Measurements from ENCODE around the gene SRL. TPM values are rescaled to one million over a fixed set of nuclear protein-coding genes. Genes with fewer than 3 reads are reported as not detected.

SRL gene
- total and polyA plus RNA-seq, 2 of the 4 experiments (the other 2 are of a cell fraction), result under 0.01 to 0.14 TPM

- no peak for TF ChIP-seq BHLHE40 (IDR thresholded peaks at IDR 0.05; ENCODE audit: low read depth, low read length)
Observed at GRCh38 chr16:4217204-4218131, 24.4 kb downstream of the SRL start (continued).

- Histone ChIP-seq H3K9me3 (ENCODE audit: control insufficient read depth, insufficient read depth, low read length) (peaks cover 1% of the 10 kb centered on the region; the same call in 1 of the 2 replicates), H4K91ac (ENCODE audit: insufficient read depth, low read depth, low read length) (no peak overlapping the region; the same call in 1 of the 2 replicates), H4K8ac (ENCODE audit: low read depth in 2 of 2, low read length in 2 of 2) (peak overlapping the region in 1 of 2 experiments; percentile 68; a peak in 2 of 4 replicates), H4K5ac (ENCODE audit: low read depth, low read length) (0 out of 2 replicates have a peak overlapping the region, but pooled peaks have one; percentile 43), H2BK120ac (ENCODE audit: low read depth, low read length) (peak overlapping the region; percentile 45; the same call in 1 of the 2 replicates), H3K9me1 (ENCODE audit: insufficient read depth, low read length) (peaks cover 17% of the 10 kb centered on the region), H2BK20ac (ENCODE audit: low read depth, low read length) (no peak overlapping the region), H3K4me3 (ENCODE audit: insufficient read depth, low read depth, low read length) (no peak overlapping the region), H4K20me1 (ENCODE audit: insufficient read depth, low read length) (no peaks in the 10 kb centered on the region), H3K4ac (ENCODE audit: low read depth, low read length) (no peak overlapping the region), H3K27me3 (ENCODE audit: control insufficient read depth, insufficient read depth, low read length) (no peaks in the 10 kb centered on the region), H3K4me1 (ENCODE audit: control insufficient read depth, insufficient read depth, low read length) (peaks cover 30% of the 10 kb centered on the region), H2AFZ (replicated peaks; ENCODE audit: low read length, poor library complexity) (peak overlapping the region; percentile 78), H3K36me3 (ENCODE audit: control insufficient read depth, insufficient read depth, low read length) (no peaks in the 10 kb centered on the region), H3K56ac (ENCODE audit: extremely low read depth, insufficient read depth, low read length) (no peak overlapping the region), H3K14ac (replicated peaks; ENCODE audit: low read depth, low read length) (no peak overlapping the region), H3K23ac (ENCODE audit: low read depth, low read length) (no peak overlapping the region), H2AK5ac (ENCODE audit: low read depth, low read length) (peak overlapping the region; percentile 82), H3K27ac (ENCODE audit: insufficient read depth, low read length) (no peak overlapping the region), H2BK15ac (ENCODE audit: low read depth, low read length) (peak overlapping the region; percentile 50; the same call in 1 of the 3 replicates), H3K4me2 (ENCODE audit: low read depth, low read length) (no peak overlapping the region), H2AK9ac (replicated peaks; ENCODE audit: low read depth, low read length, poor library complexity) (peak overlapping the region; percentile 31), H3K18ac (ENCODE audit: low read depth, low read length) (peak overlapping the region; percentile 15; the same call in 1 of the 2 replicates), H3K79me1 (ENCODE audit: low read depth in 1 of 2, low read length in 2 of 2) (peaks cover 0 to 7% of the 10 kb centered on the region in 2 experiments; a peak in 2 of 4 replicates), H3K9ac (ENCODE audit: low read depth, low read length) (no peak overlapping the region), H2BK5ac (ENCODE audit: low read depth, low read length, poor library complexity, severe bottlenecking) (no peak overlapping the region)
- TF ChIP-seq POLR2A (IDR thresholded peaks at IDR 0.05; ENCODE audit: low read depth, low read length), result no peak
- TF ChIP-seq ELK1 (IDR thresholded peaks at IDR 0.05; ENCODE audit: borderline replicate concordance, low read depth, low read length), result no peak
- no peak for TF ChIP-seq MXI1 (IDR thresholded peaks at IDR 0.05; ENCODE audit: borderline replicate concordance, low read depth, low read length)
- intact Hi-C loops (cut with micrococcal nuclease) (no loop called here), in situ Hi-C loops (cut with MboI; ENCODE audit: low sequenced_read_pairs) (no loop called here), dilution Hi-C loops (cut with HindIII; ENCODE audit: low sequenced_read_pairs, unreplicated experiment) (no loop called here)
- ChIA-PET POLR2A (ENCODE audit: unreplicated experiment) (no interaction called here), CTCF (no interaction called here)
- BruUV-seq (replicated peaks), result no TSS peak
- ATAC-seq (ENCODE audit: low read depth), result no peak
- WGBS, 2 experiments (ENCODE audit: extremely low coverage in 2 of 2, insufficient read length in 1 of 2), result no CpG with 5 or more reads among the region's 5 CpGs
- DNase-seq, result peak; percentile 36
Observed at GRCh38 chr16:4216596-4216995, 25.3 kb downstream of the SRL start.
